Osteoblast (primary cell): Measurements from ENCODE around the gene JAK1. TPM values are rescaled to one million over a fixed set of nuclear protein-coding genes. Genes with fewer than 3 reads are reported as not detected.

Experiments
- DNase-seq: peaks from one replicate; pipeline ENCODE4 v3.0.0; 2011; ENCODE audit warnings: low spot score, mixed read lengths; ENCODE audit not compliant: insufficient read length; ENCODE audit errors: missing footprints
- H2AFZ ChIP-seq: 2 replicates; pipeline ENCODE4 v1.6.0; 2011; ENCODE audit warnings: mild to moderate bottlenecking, low read length
- H3K27ac ChIP-seq: 2 replicates; pipeline ENCODE4 v1.5.1; 2011; ENCODE audit warnings: mild to moderate bottlenecking, low read depth, low read length, moderate library complexity
- H3K27me3 ChIP-seq: 2 replicates; pipeline ENCODE4 v1.6.0; 2012; ENCODE audit warnings: mild to moderate bottlenecking, control low read depth, inconsistent platforms, low read length, moderate library complexity; ENCODE audit not compliant: insufficient read depth
- H3K36me3 ChIP-seq: 2 replicates; pipeline ENCODE4 v1.5.1; 2011; ENCODE audit warnings: mild to moderate bottlenecking, low read length, control low read depth, moderate library complexity; ENCODE audit not compliant: insufficient read depth
- H3K4me1 ChIP-seq: 2 replicates; pipeline ENCODE4 v1.5.1; 2011; ENCODE audit warnings: mild to moderate bottlenecking, low read length, control low read depth, moderate library complexity; ENCODE audit not compliant: insufficient read depth
- H3K4me2 ChIP-seq: 2 replicates; pipeline ENCODE4 v1.6.0; 2011; ENCODE audit warnings: mild to moderate bottlenecking, low read length; ENCODE audit not compliant: insufficient read depth
- H3K4me3 ChIP-seq: fragments of 200-600 bp; sonication (generic); 3 replicates; pipeline ENCODE4 v1.5.1; 2012; ENCODE audit warnings: mild to moderate bottlenecking, low read length, inconsistent platforms; ENCODE audit not compliant: insufficient read depth
- H3K79me2 ChIP-seq: 2 replicates; pipeline ENCODE4 v1.6.0; 2012; ENCODE audit warnings: mild to moderate bottlenecking, low read length, control low read depth, inconsistent platforms; ENCODE audit not compliant: insufficient read depth
- H3K9me3 ChIP-seq: 2 replicates; pipeline ENCODE4 v1.5.1; 2011; ENCODE audit warnings: low read depth, low read length, control low read depth
- H4K20me1 ChIP-seq: 2 replicates; pipeline ENCODE4 v1.6.0; 2012; ENCODE audit warnings: mild to moderate bottlenecking, low read length, control low read depth; ENCODE audit not compliant: insufficient read depth
- CTCF ChIP-seq: IDR thresholded peaks from 2 replicates; pipeline ENCODE4 v1.5.1; 2011; ENCODE audit warnings: mild to moderate bottlenecking, low read depth, low read length, moderate library complexity; ENCODE audit errors: extremely low read depth
- total RNA-seq: library from RNA; depleted of rRNA; stranded (reverse); fragments of >200 nt; gene quantifications from 2 replicates; pipeline ENCODE4 v1.2.3, GENCODE V29; 2012

The JAK1 gene
- total RNA-seq, 1 donor, result 197 TPM

- Histone ChIP-seq H3K4me3 (no peak overlapping the region), H3K9me3 (no peaks in the 10 kb centered on the region), H3K27me3 (no peaks in the 10 kb centered on the region), H3K36me3 (no peaks in the 10 kb centered on the region), H3K4me1 (no peaks in the 10 kb centered on the region), H3K4me2 (no peak overlapping the region), H3K79me2 (no peaks in the 10 kb centered on the region), H2AFZ (no peak overlapping the region), H3K27ac (no peak overlapping the region), H4K20me1 (no peaks in the 10 kb centered on the region)
- no peak for TF ChIP-seq CTCF
- DNase-seq, result no peak
Measured at GRCh38 chr1:64811131-64811530, 155.2 kb downstream of the JAK1 start.

GRCh38 chr1:64810001-64810400, 156.3 kb downstream of the JAK1 start:
- Histone ChIP-seq H3K36me3 (no peaks in the 10 kb centered on the region), H3K4me2 (no peak overlapping the region), H3K4me3 (no peak overlapping the region), H3K27ac (no peak overlapping the region), H3K79me2 (no peaks in the 10 kb centered on the region), H3K4me1 (no peaks in the 10 kb centered on the region), H2AFZ (no peak overlapping the region), H3K9me3 (no peaks in the 10 kb centered on the region), H4K20me1 (no peaks in the 10 kb centered on the region), H3K27me3 (no peaks in the 10 kb centered on the region)
- no peak for DNase-seq
- TF ChIP-seq CTCF, result no peak

DNA sequence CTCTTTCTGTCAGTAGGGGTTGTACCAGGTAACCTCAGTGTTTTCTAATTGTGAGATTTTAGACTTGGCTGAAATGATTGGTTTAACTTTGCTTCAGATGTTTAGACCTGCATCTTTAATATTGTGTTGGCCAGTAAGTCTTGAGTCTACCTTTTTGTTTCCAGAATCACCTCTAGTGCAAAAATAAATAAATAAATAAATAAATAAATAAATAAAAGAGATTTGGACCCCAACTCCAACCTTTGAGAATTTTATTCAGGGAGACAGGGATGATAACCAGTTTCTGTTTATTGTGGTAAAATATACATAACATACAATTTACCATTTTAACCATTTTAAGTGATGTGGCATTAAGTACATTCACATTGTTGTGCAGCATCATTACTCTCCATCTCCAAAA, 157.0 kb downstream of the JAK1 start:
- H3K4me1 ChIP-seq, result no peaks in the 10 kb centered on the region
- H3K79me2 ChIP-seq, result no peaks in the 10 kb centered on the region
- DNase-seq, result no peak
- no peak for TF ChIP-seq CTCF
- no peaks in the 10 kb centered on the region for H3K36me3 ChIP-seq
- H4K20me1 ChIP-seq, result no peaks in the 10 kb centered on the region
- H3K9me3 ChIP-seq, result no peaks in the 10 kb centered on the region
- no peak overlapping the region for H3K27ac ChIP-seq
- no peaks in the 10 kb centered on the region for H3K27me3 ChIP-seq
- no peak overlapping the region for H2AFZ ChIP-seq
- no peak overlapping the region for H3K4me2 ChIP-seq
- no peak overlapping the region for H3K4me3 ChIP-seq

DNA sequence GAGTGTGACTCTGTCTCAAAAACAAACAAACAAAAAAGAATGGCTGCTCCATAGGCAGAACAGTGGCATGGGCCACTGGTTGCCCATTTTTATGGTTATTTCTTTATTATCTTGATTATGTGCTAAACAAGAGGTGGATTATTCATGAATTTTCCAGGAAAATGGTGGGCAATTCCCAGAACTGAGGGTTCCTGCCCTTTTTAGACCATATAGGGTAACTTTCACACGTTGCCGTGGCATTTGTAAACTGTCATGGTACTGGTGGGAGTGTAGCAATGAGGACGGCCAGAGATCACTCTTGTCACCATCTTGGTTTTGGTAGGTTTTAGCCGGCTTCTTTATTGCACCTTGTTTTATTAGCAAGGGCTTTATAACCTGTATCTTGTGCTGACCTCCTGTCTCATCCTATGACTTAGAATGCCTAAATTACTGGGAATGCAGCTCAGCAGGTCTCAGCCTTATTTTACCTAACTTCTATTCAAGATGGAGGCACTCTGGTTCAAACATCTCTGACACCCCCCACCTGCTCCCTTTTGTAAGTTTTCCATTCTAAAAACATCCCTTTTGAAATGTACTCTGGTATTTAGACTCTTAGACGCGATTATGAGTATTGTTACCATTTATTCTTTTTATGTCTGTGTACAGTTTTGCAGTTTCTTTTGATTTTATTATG, 164.4 kb downstream of the JAK1 start:
- no peaks in the 10 kb centered on the region for H4K20me1 ChIP-seq
- H3K4me3 ChIP-seq, result no peak overlapping the region
- TF ChIP-seq CTCF, result no peak
- no peak for DNase-seq
- H3K36me3 ChIP-seq, result no peaks in the 10 kb centered on the region
- H3K9me3 ChIP-seq, result no peaks in the 10 kb centered on the region
- no peaks in the 10 kb centered on the region for H3K79me2 ChIP-seq
- H3K27ac ChIP-seq, result no peak overlapping the region
- no peak overlapping the region for H3K4me2 ChIP-seq
- no peaks in the 10 kb centered on the region for H3K4me1 ChIP-seq
- H3K27me3 ChIP-seq, result no peaks in the 10 kb centered on the region
- no peak overlapping the region for H2AFZ ChIP-seq
